HUDEP-2 (cell line): ENCODE measurements around the gene MAGEH1.
"Not testable (repeated sequence)": the region's sequence is repeated elsewhere in the genome, so short reads cannot be mapped to it uniquely, and the experiment has no call there.

ENCODE experiments used
- DNase-seq, 76 experiments: peaks; one replicate each; lab custom pipeline; 2025; ENCODE audit not compliant: unreplicated experiment in 76 of 76; lab: John Stamatoyannopoulos, UW

The MAGEH1 gene

GRCh38 chrX:55451990-55452832 is at the start of gene MAGEH1:
Gene MAGEH1, plus strand, starts transcription at chrX:55452127. Its CDS starts 248 bp downstream, at chrX:55452375.
- peak in 71 of 76 experiments; percentile 0 to 68 (median 36) for DNase-seq

GRCh38 chrX:55427079-55427478 is 24.8 kb upstream of the MAGEH1 start:
- not testable (repeated sequence) for DNase-seq

GRCh38 chrX:55443468-55443867 is 8.5 kb upstream of the MAGEH1 start:
- not testable (repeated sequence) for DNase-seq

- no peak for DNase-seq
Measured at GRCh38 chrX:55450259-55450658, 1.7 kb upstream of the MAGEH1 start.

- DNase-seq = no peak
Measured at GRCh38 chrX:55451141-55451540, 786 bp upstream of the MAGEH1 start.

GRCh38 chrX:55451626-55451989 is 319 bp upstream of the MAGEH1 start:
- DNase-seq = peak in 1 of 76 experiments; percentile 0

- DNase-seq = no peak
Measured at GRCh38 chrX:55452833-55453124, 852 bp downstream of the MAGEH1 start.

- not testable (repeated sequence) for DNase-seq
Measured at GRCh38 chrX:55455708-55456107, 3.8 kb downstream of the MAGEH1 start.

GRCh38 chrX:55459426-55459825 is 7.5 kb downstream of the MAGEH1 start:
- DNase-seq = not testable (repeated sequence)

- DNase-seq = not testable (repeated sequence)
Measured at GRCh38 chrX:55459926-55460325, 8.0 kb downstream of the MAGEH1 start.

- DNase-seq = not testable (repeated sequence)
Measured at GRCh38 chrX:55464050-55464449, 12.1 kb downstream of the MAGEH1 start.

- DNase-seq = not testable (repeated sequence)
Measured at GRCh38 chrX:55465108-55465507, 13.2 kb downstream of the MAGEH1 start.

- DNase-seq = not testable (repeated sequence)
Measured at GRCh38 chrX:55465791-55466190, 13.9 kb downstream of the MAGEH1 start.

GRCh38 chrX:55479956-55480355 is 28.0 kb downstream of the MAGEH1 start:
- DNase-seq = not testable (repeated sequence)

GRCh38 chrX:55480390-55481062 is 28.6 kb downstream of the MAGEH1 start:
- DNase-seq = peak in 5 of 76 experiments; percentile 0 to 14 (median 1)

GRCh38 chrX:55484948-55485347 is 33.0 kb downstream of the MAGEH1 start:
- DNase-seq = no peak

GRCh38 chrX:55486736-55487135 is 34.8 kb downstream of the MAGEH1 start:
- no peak for DNase-seq

- no peak for DNase-seq
Measured at GRCh38 chrX:55487143-55487542, 35.2 kb downstream of the MAGEH1 start.

- peak in 1 of 76 experiments; percentile 40 for DNase-seq
Measured at GRCh38 chrX:55488006-55488592, 36.2 kb downstream of the MAGEH1 start.

GRCh38 chrX:55488593-55489313 is 36.8 kb downstream of the MAGEH1 start:
- peak in 53 of 76 experiments; percentile 0 to 58 (median 29) for DNase-seq
